GM04504 (cell line): ENCODE data around the gene RAB17.

Experiments used
- DNase-seq: peaks from one replicate; pipeline ENCODE4 v3.0.0-alpha.2; 2012; ENCODE audit warnings: low read depth

Gene RAB17

GRCh38 chr2:237576974-237577373, 13.6 kb downstream of the RAB17 start:
- DNase-seq, result no peak

- DNase-seq, result no peak
Measured at GRCh38 chr2:237575869-237576862, 14.4 kb downstream of the RAB17 start.

- no peak for DNase-seq
Measured at GRCh38 chr2:237574894-237575868, 15.4 kb downstream of the RAB17 start.

GRCh38 chr2:237574467-237574866, 16.1 kb downstream of the RAB17 start:
- no peak for DNase-seq

- DNase-seq, result no peak
Measured at GRCh38 chr2:237573721-237574415, 16.7 kb downstream of the RAB17 start.

GRCh38 chr2:237572742-237573101, 17.8 kb downstream of the RAB17 start:
- no peak for DNase-seq

- DNase-seq, result peak; percentile 77
Measured at GRCh38 chr2:237572021-237572741, 18.4 kb downstream of the RAB17 start.

GRCh38 chr2:237571551-237571950, 19.0 kb downstream of the RAB17 start:
- DNase-seq, result no peak

GRCh38 chr2:237570776-237571335, 19.7 kb downstream of the RAB17 start:
- DNase-seq, result no peak

GRCh38 chr2:237569896-237570295, 20.6 kb downstream of the RAB17 start:
- no peak for DNase-seq

GRCh38 chr2:237569041-237569440, 21.5 kb downstream of the RAB17 start:
- no peak for DNase-seq

- no peak for DNase-seq
Measured at GRCh38 chr2:237568121-237568660, 22.3 kb downstream of the RAB17 start.

- no peak for DNase-seq
Measured at GRCh38 chr2:237567276-237568029, 23.1 kb downstream of the RAB17 start.

GRCh38 chr2:237566401-237567235, 23.9 kb downstream of the RAB17 start, which contains the start of gene PRLH:
Gene PRLH, plus strand, starts transcription at chr2:237566574. Its CDS starts 0 bp downstream, at chr2:237566574.
- no peak for DNase-seq

GRCh38 chr2:237565974-237566373, 24.6 kb downstream of the RAB17 start:
- no peak for DNase-seq

GRCh38 chr2:237564526-237565131, 25.9 kb downstream of the RAB17 start:
- DNase-seq, result no peak

GRCh38 chr2:237563816-237564215, 26.7 kb downstream of the RAB17 start:
- no peak for DNase-seq

- no peak for DNase-seq
Measured at GRCh38 chr2:237561221-237561620, 29.3 kb downstream of the RAB17 start.
